DND-41 (cell line): Measurements from ENCODE around the gene DENND2D.

Experiments used
- ATAC-seq: fragments of 200-7000 bp; cut with Tn5 transposase; 3 replicates; pipeline ENCODE4 v1.9.1; 2021; ENCODE audit warnings: low read depth; ENCODE audit not compliant: insufficient read depth
- DNase-seq: peaks from one replicate; pipeline ENCODE4 v3.0.0-alpha.2; 2020
- H2AFZ ChIP-seq: 2 replicates; pipeline ENCODE4 v1.6.0; 2012; ENCODE audit warnings: low read depth, low read length
- H3K27ac ChIP-seq: 2 replicates; pipeline ENCODE4 v1.5.1; 2012; ENCODE audit warnings: low read length, inconsistent platforms
- H3K27me3 ChIP-seq: fragments of 200-600 bp; sonication (generic); 2 replicates; pipeline ENCODE4 v1.6.0; 2012; ENCODE audit warnings: low read length, mild to moderate bottlenecking, inconsistent platforms; ENCODE audit not compliant: insufficient read depth, poor library complexity
- H3K36me3 ChIP-seq: 2 replicates; pipeline ENCODE4 v1.5.1; 2012; ENCODE audit warnings: low read length, inconsistent platforms; ENCODE audit not compliant: insufficient read depth
- H3K4me1 ChIP-seq: 2 replicates; pipeline ENCODE4 v1.5.1; 2012; ENCODE audit warnings: mild to moderate bottlenecking, low read length; ENCODE audit not compliant: insufficient read depth
- H3K4me2 ChIP-seq: 2 replicates; pipeline ENCODE4 v1.6.0; 2012; ENCODE audit warnings: mild to moderate bottlenecking, moderate library complexity, low read length, inconsistent platforms; ENCODE audit not compliant: insufficient read depth
- H3K4me3 ChIP-seq, 2 experiments: fragments of 200-600 bp in 1 of 2; shearing (Covaris generic) in 1 of 2; 2 replicates each; pipeline ENCODE4 v1.5.1; 2012 to 2016; ENCODE audit warnings: inconsistent platforms in 2 of 2, low read length in 2 of 2, mild to moderate bottlenecking in 2 of 2, low read depth in 1 of 2, moderate library complexity in 1 of 2
- H3K79me2 ChIP-seq: 2 replicates; pipeline ENCODE4 v1.6.0; 2012; ENCODE audit warnings: low read length, inconsistent platforms; ENCODE audit not compliant: insufficient read depth
- H3K9ac ChIP-seq: 2 replicates; pipeline ENCODE4 v1.6.0; 2012; ENCODE audit warnings: low read depth, mild to moderate bottlenecking, inconsistent platforms, low read length, moderate library complexity
- H3K9me3 ChIP-seq: 2 replicates; pipeline ENCODE4 v1.5.1; 2012; ENCODE audit warnings: low read length, moderate library complexity, mild to moderate bottlenecking, inconsistent platforms; ENCODE audit not compliant: insufficient read depth, severe bottlenecking
- H4K20me1 ChIP-seq: 2 replicates; pipeline ENCODE4 v1.6.0; 2012; ENCODE audit warnings: low read length; ENCODE audit not compliant: insufficient read depth
- CTCF ChIP-seq: IDR thresholded peaks from 2 replicates; pipeline ENCODE4 v1.5.1; 2012; ENCODE audit warnings: borderline replicate concordance, low read length, moderate library complexity, mild to moderate bottlenecking; ENCODE audit not compliant: poor library complexity, severe bottlenecking; ENCODE audit errors: extremely low read depth
- EZH2 ChIP-seq: IDR thresholded peaks from 3 replicates; pipeline ENCODE4 v1.6.1; 2012; ENCODE audit warnings: borderline replicate concordance, low read depth, mild to moderate bottlenecking, moderate library complexity, low read length, inconsistent platforms; ENCODE audit not compliant: severe bottlenecking

Gene DENND2D

GRCh38 chr1:111193712-111194480 is 6.5 kb downstream of the DENND2D start:
- Histone ChIP-seq H4K20me1 (peaks cover 38% of the 10 kb centered on the region), H3K36me3 (peaks cover 100% of the 10 kb centered on the region), H2AFZ (no peak overlapping the region), H3K9me3 (no peaks in the 10 kb centered on the region), H3K4me2 (peak overlapping the region; percentile 75; the same call in 1 of the 2 replicates), H3K27me3 (no peaks in the 10 kb centered on the region), H3K79me2 (peaks cover 83% of the 10 kb centered on the region), H3K4me1 (peaks cover 74% of the 10 kb centered on the region), H3K9ac (peak overlapping the region; percentile 11; the same call in 1 of the 2 replicates), H3K4me3 (0 out of 4 replicates have a peak overlapping the region, but pooled peaks of 1 of the 2 experiments have one; percentile 11), H3K27ac (peak overlapping the region; percentile 40)
- no peak for TF ChIP-seq EZH2
- TF ChIP-seq CTCF, result no peak
- DNase-seq (peak; percentile 5), ATAC-seq (no peak)

GRCh38 chr1:111192658-111193519 is 7.6 kb downstream of the DENND2D start:
- no peak for ATAC-seq
- no peaks in the 10 kb centered on the region for H3K27me3 ChIP-seq
- no peak overlapping the region for H2AFZ ChIP-seq
- H3K36me3 ChIP-seq, result peaks cover 100% of the 10 kb centered on the region
- H3K79me2 ChIP-seq, result peaks cover 73% of the 10 kb centered on the region
- H3K9ac ChIP-seq, result peak overlapping the region; percentile 11; the same call in 1 of the 2 replicates
- peaks cover 38% of the 10 kb centered on the region for H4K20me1 ChIP-seq
- peaks cover 63% of the 10 kb centered on the region for H3K4me1 ChIP-seq
- no peak overlapping the region for H3K4me3 ChIP-seq
- TF ChIP-seq EZH2 (no peak), CTCF (no peak)
- peak; percentile 5 for DNase-seq
- H3K4me2 ChIP-seq, result no peak overlapping the region
- H3K27ac ChIP-seq, result peak overlapping the region; percentile 40
- H3K9me3 ChIP-seq, result no peaks in the 10 kb centered on the region

GRCh38 chr1:111192074-111192473 is 8.4 kb downstream of the DENND2D start:
- H3K4me2 ChIP-seq, result peak overlapping the region; percentile 12; the same call in 1 of the 2 replicates
- DNase-seq (no peak), ATAC-seq (peak; percentile 17; the same call in 1 of the 3 replicates)
- no peak overlapping the region for H2AFZ ChIP-seq
- peaks cover 65% of the 10 kb centered on the region for H3K79me2 ChIP-seq
- H4K20me1 ChIP-seq, result peaks cover 36% of the 10 kb centered on the region
- no peaks in the 10 kb centered on the region for H3K9me3 ChIP-seq
- peaks cover 55% of the 10 kb centered on the region for H3K4me1 ChIP-seq
- no peak overlapping the region for H3K4me3 ChIP-seq
- peaks cover 100% of the 10 kb centered on the region for H3K36me3 ChIP-seq
- H3K27me3 ChIP-seq, result no peaks in the 10 kb centered on the region
- no peak overlapping the region for H3K9ac ChIP-seq
- TF ChIP-seq EZH2 (no peak), CTCF (no peak)
- H3K27ac ChIP-seq, result peak overlapping the region; percentile 40
